Psoas muscle (tissue), 8 donors: ENCODE measurements around the gene THYN1. TPM values are rescaled to one million over a fixed set of nuclear protein-coding genes. Genes with fewer than 3 reads are reported as not detected.
A peak's percentile ranks its signal among the peaks of the same experiment; 100 is the strongest.
"Not testable (repeated sequence)": the region's sequence is repeated elsewhere in the genome, so short reads cannot be mapped to it uniquely, and the experiment has no call there.

Source experiments
- ATAC-seq, 4 donors: fragments of 200-7000 bp; cut with Tn5 transposase; one replicate each; pipeline ENCODE4 v1.9.1; 2020; ENCODE audit warnings: moderate library complexity in 3 of 4, mild to moderate bottlenecking in 2 of 4
- DNase-seq, 2 donors: peaks; one replicate each; pipeline ENCODE4 v3.0.0-alpha.2; 2020
- H3K27ac ChIP-seq: fragments of 200-600 bp; one replicate; pipeline ENCODE4 v1.8.0; 2022
- H3K27me3 ChIP-seq, 3 donors: fragments of 200-600 bp in 1 of 3; one replicate each; pipeline versions ENCODE4 v1.6.1 to v1.8.0; 2013 to 2022; ENCODE audit warnings: low read length in 2 of 3, mild to moderate bottlenecking in 2 of 3, moderate library complexity in 1 of 3; ENCODE audit not compliant: insufficient read depth in 3 of 3
- H3K36me3 ChIP-seq, 2 donors: fragments of 200-600 bp in 1 of 2; one replicate each; pipeline versions ENCODE4 v1.6.1 to v1.8.0; 2013 to 2022; ENCODE audit warnings: low read depth in 1 of 2, mild to moderate bottlenecking in 1 of 2, moderate library complexity in 1 of 2; ENCODE audit not compliant: insufficient read depth in 1 of 2
- H3K4me1 ChIP-seq: fragments of 200-600 bp; one replicate; pipeline ENCODE4 v1.8.0; 2022
- H3K4me3 ChIP-seq: fragments of 200-600 bp; one replicate; pipeline ENCODE4 v1.8.0; 2022; ENCODE audit warnings: mild to moderate bottlenecking
- H3K9me3 ChIP-seq: fragments of 200-600 bp; one replicate; pipeline ENCODE4 v1.8.0; 2022
- CTCF ChIP-seq: fragments of 200-600 bp; IDR thresholded peaks from one replicate; pipeline ENCODE4 v1.8.0; 2022; ENCODE audit warnings: antibody characterized with exemption
- WGBS, 3 donors: extraction: QIAGEN DNeasy Blood & Tissue Kit; methylation state at CpG; one replicate each; pipeline versions ENCODE4 v1.1.6 to v1.1.7; 2013; 5-methylcytosine and 5-hydroxymethylcytosine counted together
- intact Hi-C, 2 donors: fragments of 100-400 bp; cut with DNase I; formaldehyde crosslinking; loops; one replicate each; pipeline versions ENCODE4 v1.11.0 to v1.14.2; 2022
- polyA plus RNA-seq, 3 donors: library from polyadenylated mRNA; stranded (reverse); fragments of 200-250 nt; gene quantifications; one replicate each; pipeline ENCODE4 v1.2.3, GENCODE V29; 2013
- total RNA-seq, 4 donors: library from RNA; stranded (reverse); fragmentation: NEBNext Ultra II Directional in 2 of 4; extraction: Animal tissue kit (Norgen Biotek cat#: 25700) in 2 of 4; gene quantifications; one replicate each; pipeline versions ENCODE4 v1.2.1 to v1.2.4, GENCODE V29; 2021 to 2023
- donor health status: healthy with polysubstance abuse.
- donor health status: DM: no; HTN: no; CAD: no; lungs with moderate emphysema.
- donor health status: Bipolar disorder and iron deficiency.
- donor health status: healthy.
- donor health status: DM: yes; HTN: yes; CAD: no.
- donor health status: DM: no; HTN: no; CAD: no.
- donor health status: DM: no; HTN: no; CAD: no.
- donor health status: DM: yes; HTN: yes; CAD: no.

The THYN1 gene
- total and polyA plus RNA-seq, 7 donors, result 14.9 to 33.5 (median 20.4) TPM

GRCh38 chr11:134258577-134258976 lies 5.4 kb upstream of the THYN1 start:
- H3K27me3 ChIP-seq, result no peaks in the 10 kb centered on the region
- no peak overlapping the region for H3K27ac ChIP-seq
- no peak overlapping the region for H3K4me3 ChIP-seq
- ATAC-seq (no peak), DNase-seq (no peak)
- intact Hi-C loops, result no loop called here
- no peak for TF ChIP-seq CTCF
- no peaks in the 10 kb centered on the region for H3K9me3 ChIP-seq
- WGBS, 3 donors, result 86 to 91% (median 88%) methylated on average over 4 of the region's 4 CpGs
- H3K4me1 ChIP-seq, result peaks cover 16% of the 10 kb centered on the region
- peaks cover 0 to 74% of the 10 kb centered on the region in 2 donors for H3K36me3 ChIP-seq

GRCh38 chr11:134257101-134257500 lies 3.9 kb upstream of the THYN1 start:
- intact Hi-C loops, result no loop called here
- Histone ChIP-seq H3K27me3 (no peaks in the 10 kb centered on the region), H3K27ac (no peak overlapping the region), H3K4me1 (peaks cover 20% of the 10 kb centered on the region), H3K36me3 (peaks cover 0 to 60% of the 10 kb centered on the region in 2 donors), H3K4me3 (no peak overlapping the region), H3K9me3 (no peaks in the 10 kb centered on the region)
- no peak for TF ChIP-seq CTCF
- ATAC-seq, result no peak
- no peak for DNase-seq
- 91 to 96% (median 94%) methylated on average over 11 of the region's 11 CpGs for WGBS, 3 donors

- not testable (repeated sequence) for ATAC-seq
- H3K36me3 ChIP-seq, result peaks cover 0 to 55% of the 10 kb centered on the region in 2 donors
Measured at GRCh38 chr11:134255184-134255561, 2.0 kb upstream of the THYN1 start.

GRCh38 chr11:134254433-134255183 lies 1.5 kb upstream of the THYN1 start:
- no peaks in the 10 kb centered on the region for H3K27me3 ChIP-seq
- DNase-seq, result no peak
- H3K4me1 ChIP-seq, result peaks cover 24% of the 10 kb centered on the region
- intact Hi-C loops, result no loop called here
- TF ChIP-seq CTCF, result no peak
- H3K9me3 ChIP-seq, result no peaks in the 10 kb centered on the region
- H3K36me3 ChIP-seq, result peaks cover 0 to 55% of the 10 kb centered on the region in 2 donors
- WGBS, 3 donors, result 54 to 66% (median 64%) methylated on average over 3 of the region's 3 CpGs
- peak overlapping the region; percentile 96 for H3K4me3 ChIP-seq
- no peak for ATAC-seq
- H3K27ac ChIP-seq, result no peak overlapping the region

More at GRCh38 chr11:134255184-134255561, 2.0 kb upstream of the THYN1 start:
- DNase-seq, H3K27me3 ChIP-seq, H3K9me3 ChIP-seq, H3K4me3 ChIP-seq, intact Hi-C loops, H3K27ac ChIP-seq: not testable (repeated sequence)
- WGBS, 3 donors, result 62 to 86% (median 62%) methylated on average over 5 of the region's 5 CpGs
- H3K4me1 ChIP-seq, result peaks cover 24% of the 10 kb centered on the region

- peak overlapping the region; percentile 53 for H3K27ac ChIP-seq
- ATAC-seq (peak in 3 of 4 donors; percentile 2 to 35 (median 23)), DNase-seq (no peak)
- H3K27me3 ChIP-seq, result no peaks in the 10 kb centered on the region
- TF ChIP-seq CTCF, result no peak
- H3K36me3 ChIP-seq, result peaks cover 7 to 55% of the 10 kb centered on the region in 2 donors
- peaks cover 24% of the 10 kb centered on the region for H3K4me1 ChIP-seq
- intact Hi-C loops, result no loop called here
- 4 to 6% (median 5%) methylated on average over 27 of the region's 27 CpGs for WGBS, 3 donors
- H3K4me3 ChIP-seq, result peak overlapping the region; percentile 96
- no peaks in the 10 kb centered on the region for H3K9me3 ChIP-seq
Measured at GRCh38 chr11:134252346-134253187, 585 bp downstream of the THYN1 start.
